NCI-H2029 (cell line): ENCODE results near the gene C11orf52.
"Not testable (repeated sequence)": the region's sequence is repeated elsewhere in the genome, so short reads cannot be mapped to it uniquely, and the experiment has no call there.

Experiments used
- DNase-seq: peaks from one replicate; lab custom pipeline; 2025; lab: John Stamatoyannopoulos, UW

Gene C11orf52

GRCh38 chr11:111918390-111919256 is at the start of gene C11orf52:
TSS of gene C11orf52 (plus strand) at chr11:111918913. CDS start at chr11:111918973, 60 bp downstream.
- DNase-seq, result peak; percentile 98

GRCh38 chr11:111870113-111870512 is 48.6 kb upstream of the C11orf52 start:
- no peak for DNase-seq

- no peak for DNase-seq
Observed at GRCh38 chr11:111870522-111870885, 48.2 kb upstream of the C11orf52 start.

GRCh38 chr11:111870886-111871692 is 47.6 kb upstream of the C11orf52 start, which contains the start of gene ALG9:
TSS of gene ALG9 (minus strand) at chr11:111871581. CDS start at chr11:111871482, 99 bp downstream.
- DNase-seq, result peak; percentile 45

- no peak for DNase-seq
Observed at GRCh38 chr11:111871693-111872161, 47.0 kb upstream of the C11orf52 start.

- no peak for DNase-seq
Observed at GRCh38 chr11:111878385-111878848, 40.3 kb upstream of the C11orf52 start.

- peak; percentile 98 for DNase-seq
Observed at GRCh38 chr11:111878849-111879636, 39.7 kb upstream of the C11orf52 start, which contains the start of the genes CFAP68 and FDXACB1. TSS of gene CFAP68 (plus strand) at chr11:111879541. CDS start at chr11:111879561, 20 bp downstream. TSS of gene FDXACB1 (minus strand) at chr11:111879165. CDS start at chr11:111879132, 33 bp downstream.

GRCh38 chr11:111879637-111879960 is 39.1 kb upstream of the C11orf52 start:
- no peak for DNase-seq

- no peak for DNase-seq
Observed at GRCh38 chr11:111882202-111882601, 36.5 kb upstream of the C11orf52 start.

- not testable (repeated sequence) for DNase-seq
Observed at GRCh38 chr11:111885053-111885452, 33.7 kb upstream of the C11orf52 start.

GRCh38 chr11:111886032-111886431 is 32.7 kb upstream of the C11orf52 start:
- no peak for DNase-seq

- no peak for DNase-seq
Observed at GRCh38 chr11:111886844-111887243, 31.9 kb upstream of the C11orf52 start.

- no peak for DNase-seq
Observed at GRCh38 chr11:111905411-111905810, 13.3 kb upstream of the C11orf52 start.

- DNase-seq, result no peak
Observed at GRCh38 chr11:111906680-111907079, 12.0 kb upstream of the C11orf52 start.

GRCh38 chr11:111908639-111909305 is 9.9 kb upstream of the C11orf52 start:
- no peak for DNase-seq

- DNase-seq, result no peak
Observed at GRCh38 chr11:111909378-111909777, 9.3 kb upstream of the C11orf52 start.

GRCh38 chr11:111910676-111911562 is 7.8 kb upstream of the C11orf52 start:
- DNase-seq, result peak; percentile 61

GRCh38 chr11:111911563-111912401 is 6.9 kb upstream of the C11orf52 start, which contains the start of gene CRYAB:
TSS of gene CRYAB (minus strand) at chr11:111911770. CDS start at chr11:111911724, 46 bp downstream.
- no peak for DNase-seq

GRCh38 chr11:111912535-111912934 is 6.2 kb upstream of the C11orf52 start, which contains the start of gene HSPB2:
TSS of gene HSPB2 (plus strand) at chr11:111912734. CDS start at chr11:111912830, 96 bp downstream.
- no peak for DNase-seq
